ENCODE measurements around the gene CPLX1. TPM values are rescaled to one million over a fixed set of nuclear protein-coding genes. Genes with fewer than 3 reads are reported as not detected.
"Not testable (repeated sequence)": the region's sequence is repeated elsewhere in the genome, so short reads cannot be mapped to it uniquely, and the experiment has no call there.

CPLX1 gene
- polyA plus RNA-seq, 3 donors: not detected

DNA sequence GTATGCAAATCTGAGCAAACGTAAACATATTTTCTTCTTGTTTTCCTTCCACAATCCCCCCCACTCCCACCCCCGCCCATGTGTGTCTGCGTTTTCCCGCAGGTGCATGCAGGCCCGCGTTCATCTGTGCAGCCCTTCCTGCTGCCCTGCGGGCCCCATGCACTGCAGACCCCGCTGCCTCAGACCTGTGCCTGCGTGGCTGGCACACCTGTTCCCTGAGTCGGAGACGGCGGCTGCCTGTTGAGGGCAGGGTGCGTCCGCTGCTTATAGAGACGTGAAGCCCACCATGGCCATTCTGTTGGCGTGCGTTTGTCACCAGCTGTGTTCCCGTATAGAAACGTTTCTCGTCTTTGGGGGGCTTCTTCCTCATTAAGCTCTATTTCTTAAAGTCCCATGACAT is 68.8 kb downstream of the CPLX1 start:
- Histone ChIP-seq H4K20me1 (ENCODE audit: insufficient read depth, low read length) (peaks cover 67% of the 10 kb centered on the region), H2AFZ (ENCODE audit: insufficient read depth, low read depth, low read length, poor library complexity, severe bottlenecking) (no peak overlapping the region), H3K9me3 (replicated peaks in 1 of 2; ENCODE audit: control insufficient read depth in 1 of 2, insufficient read depth in 1 of 2, low read length in 2 of 2) (peaks cover 0 to 8% of the 10 kb centered on the region in 2 donors), H3K4me3 (replicated peaks in 1 of 3; ENCODE audit: low read depth in 2 of 3, low read length in 3 of 3) (no peak overlapping the region), H3K9ac (ENCODE audit: insufficient read depth, low read length, poor library complexity, severe bottlenecking) (no peak overlapping the region), H3K4me2 (replicated peaks; ENCODE audit: extremely low read depth, low read length, poor library complexity, severe bottlenecking) (no peak overlapping the region), H3K4me1 (ENCODE audit: control insufficient read depth in 1 of 2, insufficient read depth in 2 of 2, low read length in 2 of 2) (peaks cover 4 to 5% of the 10 kb centered on the region in 2 donors), H3K27ac (ENCODE audit: low read depth in 1 of 2, low read length in 2 of 2) (no peak overlapping the region), H3K79me2 (ENCODE audit: insufficient read depth, low read length) (no peaks in the 10 kb centered on the region), H3K36me3 (replicated peaks in 1 of 2; ENCODE audit: control insufficient read depth in 1 of 2, insufficient read depth in 2 of 2, low read length in 2 of 2) (peaks cover 36 to 71% of the 10 kb centered on the region in 2 donors), H3K27me3 (ENCODE audit: control insufficient read depth in 2 of 2, insufficient read depth in 2 of 2, low read length in 2 of 2) (no peaks in the 10 kb centered on the region)
- Mint-ChIP-seq H3K27ac (peak overlapping the region in 1 of 7 donors; percentile 59), H3K4me1 (peaks cover 7% of the 10 kb centered on the region), H3K27me3 (ENCODE audit: low read depth in 3 of 3) (peaks cover 0 to 2% (median 2%) of the 10 kb centered on the region in 3 donors), H3K4me3 (no peak overlapping the region), H3K36me3 (peaks cover 43 to 79% of the 10 kb centered on the region in 2 donors), H3K9me3 (peaks cover 2 to 19% (median 12%) of the 10 kb centered on the region in 7 donors)
- DNase-seq: no peak
- 95% methylated on average over 16 of the region's 20 CpGs for WGBS (ENCODE audit: insufficient coverage)
- intact Hi-C loops (cut with micrococcal nuclease): no loop called here
- TF ChIP-seq, protein P1, sequence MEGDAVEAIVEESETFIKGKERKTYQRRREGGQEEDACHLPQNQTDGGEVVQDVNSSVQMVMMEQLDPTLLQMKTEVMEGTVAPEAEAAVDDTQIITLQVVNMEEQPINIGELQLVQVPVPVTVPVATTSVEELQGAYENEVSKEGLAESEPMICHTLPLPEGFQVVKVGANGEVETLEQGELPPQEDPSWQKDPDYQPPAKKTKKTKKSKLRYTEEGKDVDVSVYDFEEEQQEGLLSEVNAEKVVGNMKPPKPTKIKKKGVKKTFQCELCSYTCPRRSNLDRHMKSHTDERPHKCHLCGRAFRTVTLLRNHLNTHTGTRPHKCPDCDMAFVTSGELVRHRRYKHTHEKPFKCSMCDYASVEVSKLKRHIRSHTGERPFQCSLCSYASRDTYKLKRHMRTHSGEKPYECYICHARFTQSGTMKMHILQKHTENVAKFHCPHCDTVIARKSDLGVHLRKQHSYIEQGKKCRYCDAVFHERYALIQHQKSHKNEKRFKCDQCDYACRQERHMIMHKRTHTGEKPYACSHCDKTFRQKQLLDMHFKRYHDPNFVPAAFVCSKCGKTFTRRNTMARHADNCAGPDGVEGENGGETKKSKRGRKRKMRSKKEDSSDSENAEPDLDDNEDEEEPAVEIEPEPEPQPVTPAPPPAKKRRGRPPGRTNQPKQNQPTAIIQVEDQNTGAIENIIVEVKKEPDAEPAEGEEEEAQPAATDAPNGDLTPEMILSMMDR (IDR thresholded peaks at IDR 0.05): no peak

DNA sequence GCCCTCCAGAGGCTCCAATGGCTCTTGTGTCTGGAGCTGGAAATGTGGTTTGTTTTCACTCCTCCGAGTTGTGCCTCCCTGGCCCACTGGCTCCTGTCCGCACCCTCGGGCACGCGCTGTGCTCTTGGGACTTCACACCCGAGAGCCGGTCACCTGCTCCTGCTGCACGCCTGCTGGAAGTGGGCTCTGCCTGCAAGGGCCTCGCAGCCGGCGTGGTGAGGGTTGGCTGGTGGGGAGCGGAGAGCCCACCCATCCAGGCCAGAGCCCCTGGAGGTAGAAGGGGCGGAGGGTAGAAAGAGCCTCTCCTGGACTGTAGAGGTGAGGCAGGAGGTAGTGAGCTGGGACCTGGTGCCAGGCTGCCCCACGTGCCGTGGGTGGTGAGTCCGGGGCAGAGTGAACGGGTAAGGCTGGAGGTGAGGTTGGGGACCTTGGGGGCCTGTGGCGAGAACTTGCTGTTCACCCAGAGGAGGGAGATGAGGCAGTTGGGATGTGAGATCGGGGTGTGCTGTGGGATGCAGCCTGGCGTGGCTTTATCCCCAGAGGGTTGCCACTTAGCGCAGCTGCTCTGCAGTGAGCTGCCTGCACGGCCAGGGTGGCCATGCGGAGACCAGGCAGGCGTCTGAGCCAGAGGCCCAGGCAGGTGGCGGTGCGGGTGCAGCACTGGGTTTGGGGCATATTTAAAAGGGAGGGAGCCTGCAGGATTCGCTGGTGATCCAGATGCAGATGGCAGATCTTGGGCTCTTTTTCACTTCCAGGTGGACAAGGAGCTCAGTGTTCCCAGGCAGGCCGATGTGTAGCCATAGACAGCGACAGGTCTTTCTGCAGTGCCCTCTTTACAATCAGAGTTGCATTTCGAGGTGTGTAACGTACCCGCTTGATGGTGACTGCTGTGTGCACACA is 71.5 kb downstream of the CPLX1 start:
- Mint-ChIP-seq H3K36me3 (peaks cover 44 to 82% of the 10 kb centered on the region in 2 donors), H3K27me3 (ENCODE audit: low read depth in 3 of 3) (peaks cover 0 to 3% (median 0%) of the 10 kb centered on the region in 3 donors), H3K27ac (peak overlapping the region in 2 of 7 donors; percentile 57 to 76), H3K4me1 (no peaks in the 10 kb centered on the region), H3K9me3 (peaks cover 0 to 7% (median 2%) of the 10 kb centered on the region in 7 donors), H3K4me3 (no peak overlapping the region)
- TF ChIP-seq, protein P1 (IDR thresholded peaks at IDR 0.05): no peak
- H3K4me2 ChIP-seq (replicated peaks; ENCODE audit: extremely low read depth, low read length, poor library complexity, severe bottlenecking): no peak overlapping the region
- H3K9me3 ChIP-seq (replicated peaks in 1 of 2; ENCODE audit: control insufficient read depth in 1 of 2, insufficient read depth in 1 of 2, low read length in 2 of 2): peaks cover 0 to 4% of the 10 kb centered on the region in 2 donors
- no peaks in the 10 kb centered on the region for H3K27me3 ChIP-seq (ENCODE audit: control insufficient read depth in 2 of 2, insufficient read depth in 2 of 2, low read length in 2 of 2)
- H4K20me1 ChIP-seq (ENCODE audit: insufficient read depth, low read length): peaks cover 69% of the 10 kb centered on the region
- no peaks in the 10 kb centered on the region for H3K4me1 ChIP-seq (ENCODE audit: control insufficient read depth in 1 of 2, insufficient read depth in 2 of 2, low read length in 2 of 2)
- peaks cover 43 to 79% of the 10 kb centered on the region in 2 donors for H3K36me3 ChIP-seq (replicated peaks in 1 of 2; ENCODE audit: control insufficient read depth in 1 of 2, insufficient read depth in 2 of 2, low read length in 2 of 2)
- H2AFZ ChIP-seq (ENCODE audit: insufficient read depth, low read depth, low read length, poor library complexity, severe bottlenecking): no peak overlapping the region
- DNase-seq: no peak
- H3K27ac ChIP-seq (ENCODE audit: low read depth in 1 of 2, low read length in 2 of 2): no peak overlapping the region
- intact Hi-C loops (cut with micrococcal nuclease): no loop called here
- WGBS (ENCODE audit: insufficient coverage): 97% methylated on average over 31 of the region's 32 CpGs
- no peak overlapping the region for H3K9ac ChIP-seq (ENCODE audit: insufficient read depth, low read length, poor library complexity, severe bottlenecking)
- no peak overlapping the region for H3K4me3 ChIP-seq (replicated peaks in 1 of 3; ENCODE audit: low read depth in 2 of 3, low read length in 3 of 3)
- H3K79me2 ChIP-seq (ENCODE audit: insufficient read depth, low read length): peaks cover 7% of the 10 kb centered on the region

DNA sequence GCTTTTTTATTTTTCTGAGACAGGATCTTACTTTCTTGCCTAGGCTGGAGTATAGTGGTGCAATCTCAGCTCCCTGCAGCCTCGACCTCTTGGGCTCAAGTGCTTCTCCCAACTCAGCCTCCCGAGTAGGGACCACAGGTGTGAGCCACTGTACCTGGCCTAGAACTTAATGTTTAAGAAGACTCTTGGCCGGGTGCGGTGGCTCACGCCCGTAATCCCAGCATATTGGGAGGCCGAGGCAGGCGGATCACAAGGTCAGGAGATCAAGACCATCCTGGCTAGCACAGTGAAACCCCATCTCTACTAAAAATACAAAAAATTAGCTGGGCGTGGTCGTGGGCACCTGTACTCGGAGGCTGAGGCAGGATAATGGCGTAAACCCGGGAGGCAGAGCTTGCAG is 72.7 kb downstream of the CPLX1 start:
- H3K36me3 ChIP-seq (replicated peaks in 1 of 2; ENCODE audit: control insufficient read depth in 1 of 2, insufficient read depth in 2 of 2, low read length in 2 of 2): peaks cover 49 to 89% of the 10 kb centered on the region in 2 donors
- intact Hi-C loops (cut with micrococcal nuclease); H3K9me3 ChIP-seq (replicated peaks in 1 of 2; ENCODE audit: control insufficient read depth in 1 of 2, insufficient read depth in 1 of 2, low read length in 2 of 2): not testable (repeated sequence)

More for the DNA sequence above, 72.7 kb downstream of the CPLX1 start:
- not testable (repeated sequence) for H3K9me3 Mint-ChIP-seq; H2AFZ ChIP-seq (ENCODE audit: insufficient read depth, low read depth, low read length, poor library complexity, severe bottlenecking); H3K27ac Mint-ChIP-seq; H3K4me2 ChIP-seq (replicated peaks; ENCODE audit: extremely low read depth, low read length, poor library complexity, severe bottlenecking); H3K4me1 ChIP-seq (ENCODE audit: control insufficient read depth in 1 of 2, insufficient read depth in 2 of 2, low read length in 2 of 2); H3K27ac ChIP-seq (ENCODE audit: low read depth in 1 of 2, low read length in 2 of 2); H3K4me1 Mint-ChIP-seq; DNase-seq; H3K4me3 ChIP-seq (replicated peaks in 1 of 3; ENCODE audit: low read depth in 2 of 3, low read length in 3 of 3); H3K9ac ChIP-seq (ENCODE audit: insufficient read depth, low read length, poor library complexity, severe bottlenecking); H3K79me2 ChIP-seq (ENCODE audit: insufficient read depth, low read length); H3K4me3 Mint-ChIP-seq; H3K27me3 ChIP-seq (ENCODE audit: control insufficient read depth in 2 of 2, insufficient read depth in 2 of 2, low read length in 2 of 2); H3K27me3 Mint-ChIP-seq (ENCODE audit: low read depth in 3 of 3)
- peaks cover 73% of the 10 kb centered on the region for H4K20me1 ChIP-seq (ENCODE audit: insufficient read depth, low read length)
- over 99% methylated on average over 9 of the region's 13 CpGs for WGBS (ENCODE audit: insufficient coverage)
- peaks cover 51 to 91% of the 10 kb centered on the region in 2 donors for H3K36me3 Mint-ChIP-seq
